HEK293 (cell line): ENCODE measurements around the gene DBH.

Experiments
- CTCF ChIP-seq: fragments of 450-650 bp; formaldehyde crosslinking; IDR thresholded peaks from 2 replicates; pipeline ENCODE4 v1.5.1; 2016; ENCODE audit warnings: missing biosample characterization, missing genetic modification characterization
- OSR2 ChIP-seq: fragments of 450-650 bp; formaldehyde crosslinking; IDR thresholded peaks from 2 replicates; pipeline ENCODE4 v1.5.1; 2016; ENCODE audit warnings: missing biosample characterization, missing genetic modification characterization
- REST ChIP-seq: fragments of 450-650 bp; formaldehyde crosslinking; IDR thresholded peaks from 2 replicates; pipeline ENCODE4 v1.5.1; 2016; ENCODE audit warnings: missing biosample characterization, missing genetic modification characterization
- YY1 ChIP-seq: fragments of 450-650 bp; formaldehyde crosslinking; IDR thresholded peaks from 2 replicates; pipeline ENCODE4 v1.5.1; 2018; ENCODE audit warnings: missing biosample characterization, missing genetic modification characterization
- ZNF10 ChIP-seq: fragments of 450-650 bp; formaldehyde crosslinking; IDR thresholded peaks from 2 replicates; pipeline ENCODE4 v1.5.1; 2017; ENCODE audit warnings: missing biosample characterization, missing genetic modification characterization
- ZNF175 ChIP-seq: fragments of 450-650 bp; formaldehyde crosslinking; IDR thresholded peaks from 2 replicates; pipeline ENCODE4 v1.5.1; 2016; ENCODE audit warnings: missing biosample characterization, missing genetic modification characterization
- ZNF398 ChIP-seq: fragments of 450-650 bp; formaldehyde crosslinking; IDR thresholded peaks from 2 replicates; pipeline ENCODE4 v1.5.1; 2017; ENCODE audit warnings: missing biosample characterization, missing genetic modification characterization
- ZNF416 ChIP-seq: fragments of 450-650 bp; formaldehyde crosslinking; IDR thresholded peaks from 2 replicates; pipeline ENCODE4 v1.5.1; 2016; ENCODE audit warnings: missing biosample characterization, missing genetic modification characterization
- ZNF623 ChIP-seq: fragments of 450-650 bp; formaldehyde crosslinking; IDR thresholded peaks from 2 replicates; pipeline ENCODE4 v1.5.1; 2016; ENCODE audit warnings: missing biosample characterization, missing genetic modification characterization
- ZSCAN30 ChIP-seq: fragments of 450-650 bp; IDR thresholded peaks from 2 replicates; pipeline ENCODE4 v1.5.1; 2018; ENCODE audit warnings: missing biosample characterization, mild to moderate bottlenecking, missing genetic modification characterization, moderate library complexity

GRCh38 chr9:133618726-133619125, 17.4 kb upstream of the DBH start:
- no peak for TF ChIP-seq ZNF623
- TF ChIP-seq REST (tag by site-specific recombination), result no peak
- TF ChIP-seq CTCF (tag by site-specific recombination), result no peak
- TF ChIP-seq ZNF175, result no peak
- no peak for TF ChIP-seq OSR2 (tag by site-specific recombination)
- no peak for TF ChIP-seq YY1 (tag by site-specific recombination)
- TF ChIP-seq ZSCAN30 (tag by site-specific recombination), result no peak
- TF ChIP-seq ZNF416 (tag by site-specific recombination), result no peak
- TF ChIP-seq ZNF10 (tag by site-specific recombination), result no peak
- no peak for TF ChIP-seq ZNF398
